Loucy (cell line): ENCODE data around the gene HIPK1.
A peak's percentile ranks its signal among the peaks of the same experiment; 100 is the strongest.

Source experiments
- H2AFZ ChIP-seq: fragments of 200-600 bp; sonication (generic); 2 replicates; pipeline ENCODE4 v1.6.0; 2016; ENCODE audit warnings: antibody characterized with exemption, mild to moderate bottlenecking, low read length, moderate library complexity
- H3F3A ChIP-seq: fragments of 200-600 bp; 2 replicates; pipeline ENCODE4 v1.6.0; 2016; ENCODE audit warnings: antibody characterized with exemption, low read depth, mild to moderate bottlenecking
- H3K27me3 ChIP-seq: fragments of 200-600 bp; sonication (generic); 2 replicates; pipeline ENCODE4 v1.6.1; 2014; ENCODE audit warnings: low read length, mild to moderate bottlenecking; ENCODE audit not compliant: insufficient read depth, poor library complexity, severe bottlenecking
- H3K36me3 ChIP-seq: fragments of 200-600 bp; sonication (generic); 2 replicates; pipeline ENCODE4 v1.6.1; 2016; ENCODE audit warnings: low read length; ENCODE audit not compliant: insufficient read depth
- H3K4me1 ChIP-seq: fragments of 200-600 bp; sonication (generic); 2 replicates; pipeline ENCODE4 v1.5.1; 2014; ENCODE audit warnings: low read length, mild to moderate bottlenecking; ENCODE audit not compliant: insufficient read depth, poor library complexity, severe bottlenecking
- H3K4me2 ChIP-seq: fragments of 200-600 bp; sonication (generic); 2 replicates; pipeline ENCODE4 v1.6.0; 2014; ENCODE audit warnings: antibody characterized with exemption, low read length, low read depth, mild to moderate bottlenecking; ENCODE audit not compliant: poor library complexity, severe bottlenecking
- H3K4me3 ChIP-seq: fragments of 200-600 bp; sonication (generic); 2 replicates; pipeline ENCODE4 v1.5.1; 2014; ENCODE audit warnings: low read length, mild to moderate bottlenecking, mixed read lengths; ENCODE audit not compliant: poor library complexity, severe bottlenecking
- H3K79me2 ChIP-seq: fragments of 200-600 bp; sonication (generic); 2 replicates; pipeline ENCODE4 v1.6.1; 2014; ENCODE audit warnings: low read length; ENCODE audit not compliant: insufficient read depth
- H3K9ac ChIP-seq: fragments of 200-600 bp; sonication (generic); 2 replicates; pipeline ENCODE4 v1.6.0; 2014; ENCODE audit warnings: mild to moderate bottlenecking, low read depth, low read length, moderate library complexity; ENCODE audit not compliant: poor library complexity, severe bottlenecking
- H3K9me2 ChIP-seq: fragments of 200-600 bp; sonication (generic); replicated peaks from 2 replicates; pipeline ENCODE4 v1.6.1; 2016; ENCODE audit warnings: low read depth, low read length, mixed read lengths
- H3K9me3 ChIP-seq: fragments of 200-600 bp; sonication (generic); 2 replicates; pipeline ENCODE4 v1.6.1; 2014; ENCODE audit warnings: mild to moderate bottlenecking, antibody characterized with exemption, low read length, low read depth; ENCODE audit not compliant: insufficient read depth
- H4K20me1 ChIP-seq: fragments of 200-600 bp; sonication (generic); 2 replicates; pipeline ENCODE4 v1.6.0; 2014; ENCODE audit warnings: antibody characterized with exemption, low read length, mild to moderate bottlenecking; ENCODE audit not compliant: insufficient read depth, poor library complexity, severe bottlenecking
- EZH2phosphoT487 ChIP-seq: fragments of 200-600 bp; IDR thresholded peaks from 2 replicates; pipeline ENCODE4 v1.6.1; 2018; ENCODE audit warnings: antibody characterized with exemption, mild to moderate bottlenecking, moderate library complexity, borderline replicate concordance
- TF ChIP-seq, protein P1 (sequence below): fragments of 200-600 bp; sonication (generic); conservative IDR thresholded peaks from 2 replicates; pipeline ENCODE4 v1.5.1; 2014; ENCODE audit warnings: mild to moderate bottlenecking, antibody characterized with exemption, low read length

HIPK1 gene

DNA sequence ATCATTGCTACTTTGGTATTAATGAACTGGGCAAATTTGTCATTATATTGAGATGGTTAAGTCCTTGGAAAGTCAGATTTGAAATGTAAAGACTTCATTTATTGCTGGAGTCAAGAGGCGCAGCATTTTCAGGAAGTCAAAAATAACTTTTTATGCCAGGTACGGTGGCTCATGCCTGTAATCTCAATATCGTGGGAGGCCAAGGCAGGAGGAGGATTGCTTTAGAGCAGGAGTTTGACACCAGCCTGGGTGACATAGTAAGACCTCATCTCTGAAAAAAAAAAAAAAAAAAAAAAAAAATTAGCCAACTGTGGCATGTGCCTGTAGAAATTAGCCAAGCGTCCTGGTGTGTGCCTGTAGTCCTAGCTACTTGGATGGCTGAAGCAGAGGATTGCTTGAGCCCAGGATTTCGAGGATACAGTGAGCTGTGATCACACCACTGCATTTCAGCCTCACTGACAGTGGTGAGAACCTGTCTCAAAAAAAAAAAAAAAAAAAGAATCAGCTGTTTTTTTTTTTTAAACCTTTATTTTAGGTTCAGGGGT lies 5.5 kb downstream of the HIPK1 start:
- peak overlapping the region; percentile 100 for H3K4me2 ChIP-seq
- H3F3A ChIP-seq: peaks cover 13% of the 10 kb centered on the region; the same call in 1 of the 2 replicates
- H4K20me1 ChIP-seq: peaks cover 95% of the 10 kb centered on the region
- peak overlapping the region; percentile 79 for H3K4me3 ChIP-seq
- H3K9ac ChIP-seq: peak overlapping the region; percentile 80
- H3K27me3 ChIP-seq: no peaks in the 10 kb centered on the region
- H2AFZ ChIP-seq: no peak overlapping the region
- H3K79me2 ChIP-seq: peaks cover 98% of the 10 kb centered on the region
- no peaks in the 10 kb centered on the region; the same call in 1 of the 2 replicates for H3K36me3 ChIP-seq
- no peaks in the 10 kb centered on the region for H3K9me3 ChIP-seq
- H3K9me2 ChIP-seq: no peaks in the 10 kb centered on the region
- H3K4me1 ChIP-seq: peaks cover 79% of the 10 kb centered on the region
- TF ChIP-seq EZH2phosphoT487: no peak
- TF ChIP-seq, protein P1, sequence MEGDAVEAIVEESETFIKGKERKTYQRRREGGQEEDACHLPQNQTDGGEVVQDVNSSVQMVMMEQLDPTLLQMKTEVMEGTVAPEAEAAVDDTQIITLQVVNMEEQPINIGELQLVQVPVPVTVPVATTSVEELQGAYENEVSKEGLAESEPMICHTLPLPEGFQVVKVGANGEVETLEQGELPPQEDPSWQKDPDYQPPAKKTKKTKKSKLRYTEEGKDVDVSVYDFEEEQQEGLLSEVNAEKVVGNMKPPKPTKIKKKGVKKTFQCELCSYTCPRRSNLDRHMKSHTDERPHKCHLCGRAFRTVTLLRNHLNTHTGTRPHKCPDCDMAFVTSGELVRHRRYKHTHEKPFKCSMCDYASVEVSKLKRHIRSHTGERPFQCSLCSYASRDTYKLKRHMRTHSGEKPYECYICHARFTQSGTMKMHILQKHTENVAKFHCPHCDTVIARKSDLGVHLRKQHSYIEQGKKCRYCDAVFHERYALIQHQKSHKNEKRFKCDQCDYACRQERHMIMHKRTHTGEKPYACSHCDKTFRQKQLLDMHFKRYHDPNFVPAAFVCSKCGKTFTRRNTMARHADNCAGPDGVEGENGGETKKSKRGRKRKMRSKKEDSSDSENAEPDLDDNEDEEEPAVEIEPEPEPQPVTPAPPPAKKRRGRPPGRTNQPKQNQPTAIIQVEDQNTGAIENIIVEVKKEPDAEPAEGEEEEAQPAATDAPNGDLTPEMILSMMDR: no peak

DNA sequence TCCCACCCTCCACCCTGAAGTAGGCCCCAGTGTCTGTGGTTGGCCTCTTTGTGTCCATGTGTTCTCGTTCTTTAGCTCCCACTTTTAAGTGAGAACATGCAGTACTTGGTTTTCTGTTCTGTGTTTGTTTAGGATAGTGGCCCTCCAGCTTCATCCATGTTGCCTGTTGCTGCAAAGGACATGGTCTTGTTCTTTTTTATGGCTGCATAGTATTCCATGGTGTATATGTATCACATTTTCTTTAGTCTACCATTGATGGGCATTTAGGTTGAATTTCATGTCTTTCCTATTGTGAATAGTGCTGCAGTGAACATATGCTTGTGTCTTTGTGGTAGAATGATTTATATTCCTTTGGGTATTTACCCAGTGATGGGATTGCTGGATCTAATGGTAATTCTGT lies 6.1 kb downstream of the HIPK1 start:
- H3K27me3 ChIP-seq: no peaks in the 10 kb centered on the region
- no peaks in the 10 kb centered on the region for H3K9me3 ChIP-seq
- peak overlapping the region; percentile 100 for H3K4me2 ChIP-seq
- peaks cover 98% of the 10 kb centered on the region for H4K20me1 ChIP-seq
- H3K9me2 ChIP-seq: no peaks in the 10 kb centered on the region
- peaks cover 13% of the 10 kb centered on the region; the same call in 1 of the 2 replicates for H3F3A ChIP-seq
- peak overlapping the region; percentile 79 for H3K4me3 ChIP-seq
- H2AFZ ChIP-seq: no peak overlapping the region
- no peak for TF ChIP-seq EZH2phosphoT487
- TF ChIP-seq, protein P1: no peak
- H3K79me2 ChIP-seq: peaks cover 100% of the 10 kb centered on the region
- H3K36me3 ChIP-seq: no peaks in the 10 kb centered on the region; the same call in 1 of the 2 replicates
- peaks cover 83% of the 10 kb centered on the region for H3K4me1 ChIP-seq
- no peak overlapping the region for H3K9ac ChIP-seq

DNA sequence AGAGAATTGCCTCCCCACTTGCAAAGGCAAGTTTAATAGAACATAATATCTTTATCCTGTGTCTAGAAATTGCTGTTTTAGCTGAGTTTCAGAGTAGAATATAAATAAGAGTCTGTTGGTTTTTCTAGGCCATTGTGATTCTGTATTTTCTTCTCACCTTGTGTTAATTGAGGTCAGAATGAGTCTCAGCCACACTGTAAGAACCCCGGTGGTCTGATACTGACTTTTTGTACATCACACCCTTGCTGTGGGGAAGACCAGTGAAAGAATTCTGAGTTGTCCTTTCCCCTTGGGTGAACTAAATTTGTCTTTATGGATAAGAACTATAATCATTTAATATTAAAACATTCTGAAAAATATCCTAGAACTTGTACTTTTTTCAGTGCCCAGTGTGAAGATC lies 6.8 kb downstream of the HIPK1 start:
- Histone ChIP-seq H3K36me3 (peaks cover 8% of the 10 kb centered on the region), H3K79me2 (peaks cover 100% of the 10 kb centered on the region), H3K4me1 (peaks cover 86% of the 10 kb centered on the region), H3K27me3 (no peaks in the 10 kb centered on the region), H4K20me1 (peaks cover 96% of the 10 kb centered on the region), H3K4me2 (peak overlapping the region; percentile 100), H2AFZ (no peak overlapping the region), H3F3A (peaks cover 10% of the 10 kb centered on the region; the same call in 1 of the 2 replicates), H3K9me2 (no peaks in the 10 kb centered on the region), H3K9ac (no peak overlapping the region), H3K4me3 (peak overlapping the region; percentile 79), H3K9me3 (no peaks in the 10 kb centered on the region)
- TF ChIP-seq EZH2phosphoT487: no peak
- TF ChIP-seq, protein P1: no peak
